Right cardiac atrium (tissue), 5 donors: ENCODE data around the gene ANAPC2. TPM values are rescaled to one million over a fixed set of nuclear protein-coding genes. Genes with fewer than 3 reads are reported as not detected.

ENCODE experiments used
- ATAC-seq, 2 donors: fragments of 200-7000 bp; cut with Tn5 transposase; one replicate each; pipeline versions ENCODE4 v1.8.0 to v1.9.1; 2020; ENCODE audit warnings: moderate library complexity in 2 of 2, mild to moderate bottlenecking in 1 of 2
- DNase-seq, 3 donors: peaks; one replicate each; pipeline ENCODE4 v3.0.0-alpha.2; 2020
- H3K27ac ChIP-seq: one replicate; pipeline ENCODE4 v1.5.1; 2013; ENCODE audit warnings: mild to moderate bottlenecking, low read length, control low read depth, moderate library complexity
- H3K27me3 ChIP-seq: one replicate; pipeline ENCODE4 v1.6.1; 2013; ENCODE audit not compliant: control insufficient read depth, insufficient read depth
- H3K4me1 ChIP-seq: one replicate; pipeline ENCODE4 v1.6.1; 2013; ENCODE audit warnings: low read length; ENCODE audit not compliant: control insufficient read depth, insufficient read depth
- H3K4me3 ChIP-seq: one replicate; pipeline ENCODE4 v1.5.1; 2013; ENCODE audit warnings: low read length, control low read depth
- H3K9me3 ChIP-seq: one replicate; pipeline ENCODE4 v1.6.1; 2013; ENCODE audit warnings: low read length; ENCODE audit not compliant: control insufficient read depth
- WGBS: extraction: QIAGEN DNeasy Blood & Tissue Kit; methylation state at CpG from one replicate; pipeline ENCODE4 v1.1.7; 2013; 5-methylcytosine and 5-hydroxymethylcytosine counted together
- intact Hi-C, 4 donors: fragments of 100-400 bp; cut with DNase I; formaldehyde crosslinking; loops; one replicate each; pipeline versions ENCODE4 v1.11.0 to v1.14.0; 2022 to 2023
- polyA plus RNA-seq: library from polyadenylated mRNA; stranded (reverse); fragments of 200-250 nt; gene quantifications from one replicate; pipeline ENCODE4 v1.2.3, GENCODE V29; 2013
- total RNA-seq, 4 donors: library from RNA; stranded (reverse); fragmentation: NEBNext Ultra II Directional; extraction: Animal tissue kit (Norgen Biotek cat#: 25700); gene quantifications; one replicate each; pipeline ENCODE4 v1.2.1, GENCODE V29; 2021
- donor health status: healthy with polysubstance abuse.
- donor health status: DM: no; HTN: yes; CAD: no.
- donor health status: DM: no; HTN: no; CAD: no.
- donor health status: DM: no; HTN: yes; CAD: no; lungs with severe emphysema.
- donor health status: DM: yes; HTN: yes; CAD: no.

ANAPC2 gene
- total and polyA plus RNA-seq, 5 donors, result 26.6 to 45.7 (median 32.3) TPM

DNA sequence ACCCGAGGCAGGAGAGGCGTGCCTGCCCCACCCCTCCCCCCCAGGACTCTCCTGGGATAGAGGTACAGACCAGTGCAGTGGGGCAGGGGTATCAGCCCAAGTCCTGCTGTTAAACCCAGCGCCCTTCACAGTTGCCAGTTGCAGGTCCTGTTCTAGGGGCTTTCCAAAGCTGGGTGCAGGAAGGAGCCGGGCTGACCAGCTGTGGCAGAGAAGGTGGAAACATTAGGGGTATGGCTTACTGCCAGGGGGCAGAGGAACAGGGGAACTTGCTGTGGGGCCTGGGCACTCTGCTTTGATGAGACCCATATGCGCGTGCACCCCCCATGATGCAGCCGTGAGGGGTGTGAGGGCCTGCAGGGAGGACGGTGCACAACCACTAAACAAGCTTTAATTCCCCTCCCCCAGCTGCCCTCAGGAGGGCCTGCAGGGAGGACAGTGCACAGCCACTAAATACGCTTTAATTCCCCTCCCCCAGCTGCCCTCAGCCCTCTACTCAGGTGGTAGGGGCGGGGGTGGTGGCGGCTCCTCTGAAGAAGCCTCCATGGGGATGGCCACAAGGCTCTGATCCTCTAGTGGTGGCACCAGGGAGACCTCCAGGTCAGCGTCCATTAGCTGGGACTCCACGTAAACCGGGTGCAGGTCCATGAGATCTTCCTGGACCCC lies 17.7 kb downstream of the ANAPC2 start:
- ATAC-seq (no peak), DNase-seq (no peak)
- WGBS, result 44% methylated on average over 14 of the region's 14 CpGs
- Histone ChIP-seq H3K4me3 (no peak overlapping the region), H3K27ac (no peak overlapping the region), H3K4me1 (peaks cover 2% of the 10 kb centered on the region), H3K27me3 (no peaks in the 10 kb centered on the region), H3K9me3 (no peaks in the 10 kb centered on the region)
- intact Hi-C loops, result no loop called here

DNA sequence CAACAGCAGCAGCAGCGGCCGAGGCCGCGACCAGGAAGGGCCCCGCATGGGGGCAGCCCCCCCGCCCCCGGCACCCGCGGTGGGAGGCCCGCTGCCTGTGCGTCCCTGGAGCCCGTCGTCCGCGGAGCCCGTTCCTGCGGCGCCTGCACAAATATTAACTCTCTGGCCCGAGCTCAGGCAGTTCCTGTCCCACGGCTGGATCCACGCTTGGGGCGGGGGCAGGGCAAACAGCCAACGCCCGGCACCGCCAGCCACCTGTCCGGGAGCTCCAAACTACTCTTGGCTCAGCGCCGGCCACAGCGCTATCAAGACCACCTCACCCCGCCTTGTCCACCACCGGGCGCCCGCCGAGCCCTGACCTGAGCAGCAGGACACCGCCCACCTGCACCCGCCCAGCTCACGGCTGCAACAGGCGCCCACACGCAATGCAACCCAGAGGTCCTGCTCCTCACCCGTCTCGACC lies 18.4 kb downstream of the ANAPC2 start, which contains the start of gene LRRC26:
LRRC26 (minus strand) TSS at position 156 of the 463 bp plus-strand sequence; CDS start at position 48, 108 bp downstream.
- Histone ChIP-seq H3K4me1 (peaks cover 2% of the 10 kb centered on the region), H3K9me3 (no peaks in the 10 kb centered on the region), H3K27me3 (no peaks in the 10 kb centered on the region), H3K4me3 (peak within 1 kb of the TSS; percentile 1), H3K27ac (no peak within 1 kb of the TSS)
- ATAC-seq (no peak), DNase-seq (no peak)
- 9% methylated on average over 41 of the region's 41 CpGs for WGBS
- intact Hi-C loops, result no loop called here

DNA sequence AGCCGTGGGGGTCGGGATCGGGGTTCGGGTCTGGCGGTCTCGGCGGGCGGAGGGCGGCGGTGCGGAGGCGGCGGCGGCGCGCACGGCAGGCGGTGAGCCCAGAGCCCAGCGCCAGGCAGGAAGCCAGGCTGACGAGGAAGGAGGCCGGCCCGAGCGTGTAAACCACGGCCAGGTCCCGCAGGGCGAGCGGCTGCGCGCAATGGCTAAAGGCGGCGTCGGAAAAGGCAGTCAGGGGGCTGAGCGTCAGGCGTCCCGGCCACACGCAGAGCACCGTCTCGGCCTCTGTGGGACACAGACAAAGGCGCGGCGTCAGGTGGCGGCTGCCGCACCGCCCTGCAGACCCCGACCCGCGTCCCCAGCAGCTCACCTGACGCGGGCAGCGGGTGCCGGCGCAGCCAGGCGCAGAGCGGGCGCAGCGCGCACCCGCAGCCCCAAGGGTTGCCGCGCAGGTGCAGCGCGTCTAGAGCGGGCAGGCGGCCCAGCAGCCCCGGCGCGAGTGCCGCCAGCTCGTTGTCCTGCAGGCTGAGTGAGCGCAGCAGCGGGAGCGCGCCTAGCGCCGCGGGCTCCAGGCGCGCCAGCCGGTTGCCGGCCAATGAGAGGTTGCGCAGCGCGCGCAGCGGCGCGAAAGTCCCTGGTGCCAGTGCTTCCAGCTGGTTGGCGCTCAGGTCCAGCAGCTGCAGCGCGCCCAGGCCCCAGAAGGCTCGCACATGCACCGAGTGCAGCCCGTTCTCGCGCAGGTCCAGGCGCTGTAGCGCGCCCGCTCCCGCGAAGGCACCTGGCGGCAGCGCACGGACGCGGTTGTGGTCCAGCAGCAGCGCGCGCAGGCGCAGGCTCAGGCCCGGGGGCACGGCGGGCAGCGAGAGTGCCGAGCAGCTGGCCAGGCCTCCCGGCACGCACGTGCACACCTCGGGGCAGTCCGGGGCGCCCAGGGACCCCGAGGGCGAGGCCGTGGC lies 19.2 kb downstream of the ANAPC2 start:
- Histone ChIP-seq H3K27ac (no peak overlapping the region), H3K27me3 (no peaks in the 10 kb centered on the region), H3K4me3 (peak overlapping the region; percentile 1), H3K9me3 (no peaks in the 10 kb centered on the region), H3K4me1 (peaks cover 2% of the 10 kb centered on the region)
- ATAC-seq (no peak), DNase-seq (peak; percentile 46 to 80 (median 79))
- WGBS, result under 1% methylated on average over 124 of the region's 124 CpGs
- intact Hi-C loops, result no loop called here

DNA sequence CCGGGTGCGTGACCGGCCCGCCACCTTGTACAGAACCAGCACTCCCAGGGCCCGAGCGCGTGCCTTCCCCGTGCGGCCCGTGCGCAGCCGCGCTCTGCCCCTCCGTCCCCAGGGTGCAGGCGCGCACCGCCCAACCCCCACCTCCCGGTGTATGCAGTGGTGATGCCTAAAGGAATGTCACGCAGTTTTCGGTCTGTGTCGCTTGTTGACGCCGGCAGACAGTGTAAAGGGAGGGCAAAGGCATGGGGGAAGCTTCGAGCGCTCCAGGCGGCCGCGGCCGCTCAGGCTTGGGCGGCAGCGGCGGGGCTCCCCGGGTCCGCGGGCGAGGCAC lies 19.8 kb downstream of the ANAPC2 start:
- intact Hi-C loops, result no loop called here
- H3K9me3 ChIP-seq, result no peaks in the 10 kb centered on the region

DNA sequence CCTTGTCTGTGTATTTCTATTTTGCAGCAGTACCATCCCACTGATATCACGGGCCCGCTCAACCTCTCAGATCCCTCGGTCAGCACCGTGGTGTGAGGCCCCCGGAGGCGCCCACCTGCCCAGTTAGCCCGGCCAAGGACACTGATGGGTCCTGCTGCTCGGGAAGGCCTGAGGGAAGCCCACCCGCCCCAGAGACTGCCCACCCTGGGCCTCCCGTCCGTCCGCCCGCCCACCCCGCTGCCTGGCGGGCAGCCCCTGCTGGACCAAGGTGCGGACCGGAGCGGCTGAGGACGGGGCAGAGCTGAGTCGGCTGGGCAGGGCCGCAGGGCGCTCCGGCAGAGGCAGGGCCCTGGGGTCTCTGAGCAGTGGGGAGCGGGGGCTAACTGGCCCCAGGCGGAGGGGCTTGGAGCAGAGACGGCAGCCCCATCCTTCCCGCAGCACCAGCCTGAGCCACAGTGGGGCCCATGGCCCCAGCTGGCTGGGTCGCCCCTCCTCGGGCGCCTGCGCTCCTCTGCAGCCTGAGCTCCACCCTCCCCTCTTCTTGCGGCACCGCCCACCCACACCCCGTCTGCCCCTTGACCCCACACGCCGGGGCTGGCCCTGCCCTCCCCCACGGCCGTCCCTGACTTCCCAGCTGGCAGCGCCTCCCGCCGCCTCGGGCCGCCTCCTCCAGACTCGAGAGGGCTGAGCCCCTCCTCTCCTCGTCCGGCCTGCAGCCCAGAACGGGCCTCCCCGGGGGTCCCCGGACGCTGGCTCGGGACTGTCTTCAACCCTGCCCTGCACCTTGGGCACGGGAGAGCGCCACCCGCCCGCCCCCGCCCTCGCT lies 20.4 kb downstream of the ANAPC2 start:
- intact Hi-C loops, result no loop called here
- H3K27ac ChIP-seq, result no peak overlapping the region
- 8% methylated on average over 57 of the region's 57 CpGs for WGBS
- H3K4me1 ChIP-seq, result peaks cover 2% of the 10 kb centered on the region
- no peaks in the 10 kb centered on the region for H3K9me3 ChIP-seq
- H3K27me3 ChIP-seq, result no peaks in the 10 kb centered on the region
- peak overlapping the region; percentile 1 for H3K4me3 ChIP-seq
- DNase-seq (peak in 2 of 3 donors; percentile 46 to 61), ATAC-seq (peak in 1 of 2 donors; percentile 34)

More for the DNA sequence above, 19.8 kb downstream of the ANAPC2 start:
- DNase-seq, result peak in 1 of 3 donors; percentile 53
- peaks cover 2% of the 10 kb centered on the region for H3K4me1 ChIP-seq
- no peak overlapping the region for H3K27ac ChIP-seq
- ATAC-seq, result no peak
- under 1% methylated on average over 36 of the region's 36 CpGs for WGBS
- H3K4me3 ChIP-seq, result peak overlapping the region; percentile 1
- no peaks in the 10 kb centered on the region for H3K27me3 ChIP-seq

DNA sequence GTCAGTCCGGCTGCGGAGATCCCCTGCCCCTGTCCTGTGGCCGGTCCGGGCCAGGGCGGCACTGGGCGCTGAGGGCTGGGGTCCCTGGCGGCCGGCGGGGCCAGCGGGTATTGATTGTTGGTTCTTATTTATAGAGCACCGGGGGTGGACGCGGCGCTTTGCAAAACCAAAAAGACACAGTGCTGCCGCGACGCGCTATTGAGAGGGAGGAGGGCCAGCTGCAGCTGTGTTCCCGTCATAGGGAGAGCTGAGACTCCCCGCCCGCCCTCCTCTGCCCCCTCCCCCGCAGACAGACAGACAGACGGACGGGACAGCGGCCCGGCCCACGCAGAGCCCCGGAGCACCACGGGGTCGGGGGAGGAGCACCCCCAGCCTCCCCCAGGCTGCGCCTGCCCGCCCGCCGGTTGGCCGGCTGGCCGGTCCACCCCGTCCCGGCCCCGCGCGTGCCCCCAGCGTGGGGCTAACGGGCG lies 21.0 kb downstream of the ANAPC2 start:
- H3K27ac ChIP-seq, result no peak overlapping the region
- no peaks in the 10 kb centered on the region for H3K27me3 ChIP-seq
- WGBS, result 23% methylated on average over 44 of the region's 44 CpGs
- no peak overlapping the region for H3K4me3 ChIP-seq
- peaks cover 2% of the 10 kb centered on the region for H3K4me1 ChIP-seq
- ATAC-seq (no peak), DNase-seq (peak in 1 of 3 donors; percentile 43)
- intact Hi-C loops, result no loop called here
- H3K9me3 ChIP-seq, result no peaks in the 10 kb centered on the region

DNA sequence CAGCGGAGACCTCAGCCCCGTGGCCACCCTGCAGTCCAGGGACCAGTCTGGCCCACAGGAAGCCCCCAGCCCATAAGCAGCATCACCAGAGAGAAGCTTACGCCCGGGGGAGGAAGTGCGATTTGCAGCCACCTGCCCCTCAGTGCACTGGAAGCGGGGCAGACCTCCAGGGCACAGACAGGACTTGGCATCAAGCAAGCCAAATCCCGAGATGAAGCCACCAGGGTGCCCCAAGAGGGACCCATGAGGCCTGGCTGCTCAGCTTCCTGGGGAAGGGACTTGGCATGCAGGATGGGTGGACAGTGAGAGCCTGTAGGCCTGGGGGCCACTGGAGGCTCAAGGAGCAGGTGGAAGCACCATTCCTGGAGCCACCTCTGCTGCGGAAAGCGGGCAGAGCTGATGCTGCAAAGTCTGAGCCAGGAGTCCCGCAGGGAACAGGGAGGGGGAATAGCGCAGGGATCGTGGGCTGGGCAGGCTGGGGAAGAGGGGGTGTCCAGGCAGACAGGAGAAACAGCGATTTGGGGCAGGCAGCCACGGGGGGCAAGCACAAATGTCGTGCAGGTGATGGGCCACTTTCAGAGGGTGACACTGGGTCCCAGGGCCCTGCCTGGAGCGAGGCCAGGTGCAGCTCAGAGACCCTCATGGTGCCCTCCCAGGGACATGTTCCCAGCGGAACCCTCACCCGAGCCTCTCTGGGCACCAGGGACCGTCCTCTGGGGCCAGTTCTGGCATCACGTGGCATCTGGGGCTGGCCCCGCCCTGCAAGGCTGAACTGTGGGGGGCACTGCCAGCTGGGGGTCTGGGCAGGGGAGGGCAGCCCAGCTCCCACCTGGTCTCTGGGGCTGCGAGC lies 21.8 kb downstream of the ANAPC2 start:
- H3K27ac ChIP-seq, result no peak overlapping the region
- ATAC-seq (no peak), DNase-seq (peak in 1 of 3 donors; percentile 60)
- no peak overlapping the region for H3K4me3 ChIP-seq
- no peaks in the 10 kb centered on the region for H3K9me3 ChIP-seq
- intact Hi-C loops, result no loop called here
- WGBS, result 68% methylated on average over 22 of the region's 22 CpGs
- H3K4me1 ChIP-seq, result peaks cover 2% of the 10 kb centered on the region
- H3K27me3 ChIP-seq, result no peaks in the 10 kb centered on the region

DNA sequence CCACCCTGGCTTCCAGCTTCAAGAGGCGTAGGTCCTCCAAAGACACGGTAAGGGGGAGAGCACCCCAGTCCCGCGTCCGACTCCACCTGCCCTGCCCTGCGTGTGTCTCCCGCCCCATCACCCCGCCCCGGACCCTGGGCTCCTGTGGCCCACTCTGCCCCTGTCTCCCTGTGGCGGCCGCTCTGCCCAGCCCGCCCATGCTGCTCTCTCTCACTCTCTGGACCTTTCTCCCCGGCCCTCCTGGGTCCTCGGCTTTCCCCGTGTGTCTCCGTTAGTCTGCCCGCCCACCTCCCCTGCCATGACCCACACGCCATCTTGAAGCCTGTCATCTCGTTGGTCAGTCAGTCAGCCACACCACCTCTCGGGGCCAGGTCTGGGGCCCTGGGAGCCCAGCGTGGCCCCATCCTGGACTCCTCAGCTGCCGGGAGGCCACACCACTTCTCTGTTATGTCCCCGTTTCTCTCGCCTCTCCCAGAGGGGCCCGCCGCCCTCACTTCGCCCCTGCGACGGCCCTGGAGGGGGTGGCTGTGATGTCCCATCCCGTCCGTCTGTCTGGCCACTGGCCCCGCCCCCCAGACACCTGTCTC lies 23.0 kb downstream of the ANAPC2 start:
- DNase-seq (peak in 1 of 3 donors; percentile 13), ATAC-seq (no peak)
- no peak overlapping the region for H3K27ac ChIP-seq
- H3K9me3 ChIP-seq, result no peaks in the 10 kb centered on the region
- 78% methylated on average over 32 of the region's 32 CpGs for WGBS
- no peak overlapping the region for H3K4me3 ChIP-seq
- intact Hi-C loops, result no loop called here
- no peaks in the 10 kb centered on the region for H3K27me3 ChIP-seq
- peaks cover 2% of the 10 kb centered on the region for H3K4me1 ChIP-seq

DNA sequence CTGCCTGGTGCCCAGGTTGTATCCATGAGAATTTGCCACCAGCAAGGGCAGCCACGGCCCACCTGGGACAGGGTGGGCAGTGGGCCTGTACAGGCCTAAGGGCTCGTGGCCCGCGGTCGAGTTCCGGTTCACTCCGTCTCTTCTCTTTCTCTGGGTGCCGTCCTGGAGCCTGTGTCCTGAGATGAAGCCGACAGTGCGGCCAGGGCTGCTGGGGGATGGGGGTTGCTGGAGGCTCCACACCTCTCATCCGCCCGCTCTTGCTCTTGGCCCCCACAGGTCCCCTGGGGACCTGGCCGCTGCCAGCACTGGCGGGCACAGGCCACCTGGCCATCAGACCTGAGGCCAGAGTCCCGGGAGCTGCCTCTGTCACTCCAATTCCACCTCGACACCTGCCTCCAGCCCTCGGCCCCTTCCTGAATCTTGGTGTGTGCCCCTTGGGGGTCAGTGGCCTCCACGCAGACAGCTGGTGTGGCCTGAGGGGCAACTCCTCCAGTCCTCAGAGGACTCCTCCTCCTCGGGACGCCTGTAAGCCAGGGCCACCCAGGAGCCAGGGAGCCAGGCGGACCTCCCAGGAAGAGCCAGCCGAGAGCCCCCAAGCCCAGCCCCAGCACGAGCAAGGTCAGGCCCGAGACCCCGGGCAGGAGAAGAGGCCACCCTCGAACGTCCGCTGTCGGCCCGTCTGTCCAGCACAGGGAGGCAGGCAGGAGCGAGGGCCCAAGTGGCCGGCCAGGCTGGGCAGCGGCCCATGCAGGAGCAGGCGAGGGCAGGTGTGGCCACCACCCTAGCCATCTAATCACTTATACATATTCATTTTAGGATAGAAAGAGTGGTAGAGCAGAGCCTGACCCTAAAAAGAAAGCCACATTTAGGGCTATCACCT lies 23.8 kb downstream of the ANAPC2 start:
- WGBS, result 70% methylated on average over 34 of the region's 34 CpGs
- intact Hi-C loops, result no loop called here
- no peaks in the 10 kb centered on the region for H3K9me3 ChIP-seq
- H3K4me3 ChIP-seq, result no peak overlapping the region
- H3K27ac ChIP-seq, result no peak overlapping the region
- peaks cover 2% of the 10 kb centered on the region for H3K4me1 ChIP-seq
- ATAC-seq (no peak), DNase-seq (peak in 1 of 3 donors; percentile 22)
- H3K27me3 ChIP-seq, result no peaks in the 10 kb centered on the region
